ENCODE measurements around the gene CD200R1L. TPM values are rescaled to one million over a fixed set of nuclear protein-coding genes. Genes with fewer than 3 reads are reported as not detected.

CD200R1L gene
- total and polyA plus RNA-seq, 10 donors = not detected

DNA sequence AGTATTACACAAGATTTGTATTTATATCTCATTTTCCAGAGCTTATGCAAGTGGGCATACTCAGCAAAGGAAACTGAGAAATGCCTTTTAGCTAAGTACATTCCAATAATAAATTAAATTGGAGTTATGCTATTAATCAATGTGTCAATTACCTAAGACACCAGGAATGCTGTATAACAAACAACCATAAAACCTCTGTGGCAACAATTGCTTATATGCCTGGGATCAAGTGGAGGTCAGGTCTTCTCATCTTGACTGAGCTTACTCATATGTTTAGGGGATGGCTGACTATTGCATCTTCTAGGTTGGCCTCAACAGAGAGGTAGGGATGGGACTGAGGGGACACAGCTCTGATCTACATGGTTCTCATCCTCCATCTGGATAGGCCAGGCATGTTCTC lies 30.7 kb downstream of the CD200R1L start:
- H3K4me1 ChIP-seq = peaks cover 11 to 56% (median 22%) of the 10 kb centered on the region in 6 donors
- H3K27me3 ChIP-seq (replicated peaks in 1 of 7) = no peaks in the 10 kb centered on the region
- no peak for DNase-seq
- no peak overlapping the region for H3K4me3 ChIP-seq
- no peaks in the 10 kb centered on the region for H3K36me3 ChIP-seq
- H3K27ac ChIP-seq = no peak overlapping the region
- intact Hi-C loops (cut with DNase I; ENCODE audit: low total_unique reads) = no loop called here
- H3K9me3 ChIP-seq = peaks cover 0 to 3% (median 0%) of the 10 kb centered on the region in 8 donors
- TF ChIP-seq, protein P1, sequence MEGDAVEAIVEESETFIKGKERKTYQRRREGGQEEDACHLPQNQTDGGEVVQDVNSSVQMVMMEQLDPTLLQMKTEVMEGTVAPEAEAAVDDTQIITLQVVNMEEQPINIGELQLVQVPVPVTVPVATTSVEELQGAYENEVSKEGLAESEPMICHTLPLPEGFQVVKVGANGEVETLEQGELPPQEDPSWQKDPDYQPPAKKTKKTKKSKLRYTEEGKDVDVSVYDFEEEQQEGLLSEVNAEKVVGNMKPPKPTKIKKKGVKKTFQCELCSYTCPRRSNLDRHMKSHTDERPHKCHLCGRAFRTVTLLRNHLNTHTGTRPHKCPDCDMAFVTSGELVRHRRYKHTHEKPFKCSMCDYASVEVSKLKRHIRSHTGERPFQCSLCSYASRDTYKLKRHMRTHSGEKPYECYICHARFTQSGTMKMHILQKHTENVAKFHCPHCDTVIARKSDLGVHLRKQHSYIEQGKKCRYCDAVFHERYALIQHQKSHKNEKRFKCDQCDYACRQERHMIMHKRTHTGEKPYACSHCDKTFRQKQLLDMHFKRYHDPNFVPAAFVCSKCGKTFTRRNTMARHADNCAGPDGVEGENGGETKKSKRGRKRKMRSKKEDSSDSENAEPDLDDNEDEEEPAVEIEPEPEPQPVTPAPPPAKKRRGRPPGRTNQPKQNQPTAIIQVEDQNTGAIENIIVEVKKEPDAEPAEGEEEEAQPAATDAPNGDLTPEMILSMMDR (IDR thresholded peaks at IDR 0.05 in 8 of 11, conservative IDR thresholded peaks at IDR 0.05 in 3 of 11) = no peak
- TF ChIP-seq POLR2A (IDR thresholded peaks at IDR 0.05) = no peak
- TF ChIP-seq POLR2AphosphoS5 (IDR thresholded peaks at IDR 0.05) = no peak

DNA sequence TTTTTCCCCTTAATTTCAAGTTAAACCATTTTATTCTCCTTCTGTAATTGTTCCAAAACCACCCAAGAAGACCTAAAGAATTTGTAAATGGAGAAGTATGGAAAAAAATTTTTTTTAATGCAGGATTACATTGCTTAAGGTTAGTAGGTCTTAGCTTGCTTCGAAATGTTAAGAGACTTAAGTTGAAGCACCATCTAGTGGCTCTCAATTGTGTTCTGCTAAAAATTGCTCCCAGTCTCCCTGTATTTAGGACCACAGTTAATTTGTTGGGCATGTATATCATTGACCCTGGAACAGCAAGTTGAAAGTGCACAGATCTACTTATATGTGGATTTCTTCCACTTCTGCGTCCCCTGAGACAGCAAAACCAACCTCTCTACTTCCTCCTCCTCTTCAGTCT lies 32.4 kb downstream of the CD200R1L start:
- Histone ChIP-seq H3K4me3 (no peak overlapping the region), H3K4me1 (peaks cover 11 to 56% (median 22%) of the 10 kb centered on the region in 6 donors), H3K27ac (peak overlapping the region in 7 of 8 donors; percentile 28 to 78 (median 66)), H3K36me3 (no peaks in the 10 kb centered on the region), H3K9me3 (peaks cover 0 to 3% (median 0%) of the 10 kb centered on the region in 8 donors), H3K27me3 (replicated peaks in 1 of 7) (no peaks in the 10 kb centered on the region)
- WGBS, 5 donors = 25 to 38% (median 30%) methylated on average over 2 of the region's 2 CpGs
- TF ChIP-seq POLR2A (IDR thresholded peaks at IDR 0.05) = no peak
- TF ChIP-seq, protein P1 (IDR thresholded peaks at IDR 0.05 in 8 of 11, conservative IDR thresholded peaks at IDR 0.05 in 3 of 11) = peak in 3 of 11 experiments; percentile 9 to 15 (median 12)
- no peak for TF ChIP-seq POLR2AphosphoS5 (IDR thresholded peaks at IDR 0.05)
- no peak for DNase-seq
- intact Hi-C loops (cut with DNase I; ENCODE audit: low total_unique reads) = no loop called here

DNA sequence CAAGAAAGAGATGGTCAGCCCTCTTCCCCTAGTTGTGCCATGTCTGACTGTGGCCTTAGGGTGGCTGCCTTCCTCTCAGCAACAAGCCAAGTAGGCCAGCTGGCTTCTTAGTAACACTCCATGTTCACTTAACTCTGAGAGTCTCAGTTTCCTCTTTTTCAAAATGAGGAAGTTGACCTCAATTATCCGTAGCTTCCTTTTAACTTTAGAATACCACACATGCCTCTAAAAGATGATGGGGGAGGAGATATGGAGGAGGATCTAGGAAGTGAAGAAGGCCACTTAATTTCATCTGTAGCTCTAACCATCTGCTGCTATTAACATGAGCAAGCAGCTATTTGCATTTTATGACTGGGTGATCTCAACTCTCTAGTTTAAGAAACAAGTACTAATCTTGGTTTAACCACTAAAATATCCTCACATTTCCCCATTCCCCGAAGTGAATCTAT lies 32.9 kb downstream of the CD200R1L start:
- intact Hi-C loops (cut with DNase I; ENCODE audit: low total_unique reads) = no loop called here
- H3K9me3 ChIP-seq = no peaks in the 10 kb centered on the region
- H3K4me1 ChIP-seq = peaks cover 11 to 56% (median 22%) of the 10 kb centered on the region in 6 donors
- no peaks in the 10 kb centered on the region for H3K36me3 ChIP-seq
- TF ChIP-seq, protein P1 (IDR thresholded peaks at IDR 0.05 in 8 of 11, conservative IDR thresholded peaks at IDR 0.05 in 3 of 11) = no peak
- TF ChIP-seq POLR2AphosphoS5 (IDR thresholded peaks at IDR 0.05) (no peak), POLR2A (IDR thresholded peaks at IDR 0.05) (no peak)
- H3K27me3 ChIP-seq (replicated peaks in 1 of 7) = no peaks in the 10 kb centered on the region
- H3K4me3 ChIP-seq = no peak overlapping the region
- DNase-seq = peak; percentile 79
- peak overlapping the region in 7 of 8 donors; percentile 28 to 78 (median 66) for H3K27ac ChIP-seq
- 2 to 8% (median 5%) methylated on average over 2 of the region's 2 CpGs for WGBS, 5 donors

DNA sequence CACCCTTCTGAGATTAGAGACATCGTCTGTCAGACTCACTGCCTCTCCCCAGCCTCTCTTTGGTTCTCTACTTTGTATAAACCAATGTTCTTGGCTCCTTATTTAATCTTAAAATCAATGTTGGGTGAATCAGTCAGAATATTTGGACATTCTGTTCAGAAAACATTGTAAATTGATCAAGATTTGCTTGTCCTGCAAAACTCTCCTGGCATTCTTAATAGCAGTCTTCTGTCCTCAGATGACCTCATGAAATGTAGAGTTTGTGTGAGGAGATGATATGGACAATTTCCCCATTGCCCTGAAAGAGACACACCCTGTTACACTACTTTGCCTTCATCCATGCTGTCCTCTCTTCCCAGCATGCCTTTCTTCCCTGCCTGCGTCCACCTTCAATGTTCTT lies 33.6 kb downstream of the CD200R1L start:
- peaks cover 11 to 51% (median 22%) of the 10 kb centered on the region in 6 donors for H3K4me1 ChIP-seq
- intact Hi-C loops (cut with DNase I; ENCODE audit: low total_unique reads) = no loop called here
- no peak overlapping the region for H3K4me3 ChIP-seq
- H3K36me3 ChIP-seq = no peaks in the 10 kb centered on the region
- peak overlapping the region in 6 of 8 donors; percentile 47 to 78 (median 71) for H3K27ac ChIP-seq
- no peak for DNase-seq
- no peaks in the 10 kb centered on the region for H3K9me3 ChIP-seq
- TF ChIP-seq POLR2A (IDR thresholded peaks at IDR 0.05) = no peak
- TF ChIP-seq, protein P1 (IDR thresholded peaks at IDR 0.05 in 8 of 11, conservative IDR thresholded peaks at IDR 0.05 in 3 of 11) = no peak
- no peak for TF ChIP-seq POLR2AphosphoS5 (IDR thresholded peaks at IDR 0.05)
- whole genome bisulfite sequencing, 5 donors = 84 to 94% (median 87%) methylated on average over 2 of the region's 2 CpGs
- H3K27me3 ChIP-seq (replicated peaks in 1 of 7) = no peaks in the 10 kb centered on the region

All from spleen (tissue), 11 donors.